ENCODE results near the gene DIPK1A.

DIPK1A gene

GRCh38 chr1:92839442-92839841 lies 121.8 kb downstream of the DIPK1A start:
- DNase-seq (ENCODE audit: low read depth): no peak

- DNase-seq (ENCODE audit: low read depth): no peak
Observed at GRCh38 chr1:92838519-92838918, 122.7 kb downstream of the DIPK1A start.

GRCh38 chr1:92837062-92837461 lies 124.2 kb downstream of the DIPK1A start:
- DNase-seq (ENCODE audit: low read depth): no peak

GRCh38 chr1:92834617-92835016 lies 126.6 kb downstream of the DIPK1A start:
- DNase-seq (ENCODE audit: low read depth): no peak

GRCh38 chr1:92833840-92834239 lies 127.4 kb downstream of the DIPK1A start:
- DNase-seq (ENCODE audit: low read depth): no peak

GRCh38 chr1:92832537-92833114 lies 128.6 kb downstream of the DIPK1A start:
- no peak for DNase-seq (ENCODE audit: low read depth)

GRCh38 chr1:92831762-92832536 lies 129.3 kb downstream of the DIPK1A start, which contains the start of gene RPL5:
RPL5 (plus strand) TSS chr1:92832040; CDS start chr1:92832115, 75 bp downstream.
- DNase-seq (ENCODE audit: low read depth): peak; percentile 83

GRCh38 chr1:92831368-92831761 lies 129.9 kb downstream of the DIPK1A start:
- DNase-seq (ENCODE audit: low read depth): no peak

GRCh38 chr1:92826792-92827191 lies 134.5 kb downstream of the DIPK1A start:
- DNase-seq (ENCODE audit: low read depth): no peak

- DNase-seq (ENCODE audit: low read depth): peak; percentile 46
Observed at GRCh38 chr1:92822879-92823278, 138.4 kb downstream of the DIPK1A start.

GRCh38 chr1:92820551-92820950 lies 140.7 kb downstream of the DIPK1A start:
- DNase-seq (ENCODE audit: low read depth): no peak

GRCh38 chr1:92820024-92820423 lies 141.2 kb downstream of the DIPK1A start:
- no peak for DNase-seq (ENCODE audit: low read depth)

DNA sequence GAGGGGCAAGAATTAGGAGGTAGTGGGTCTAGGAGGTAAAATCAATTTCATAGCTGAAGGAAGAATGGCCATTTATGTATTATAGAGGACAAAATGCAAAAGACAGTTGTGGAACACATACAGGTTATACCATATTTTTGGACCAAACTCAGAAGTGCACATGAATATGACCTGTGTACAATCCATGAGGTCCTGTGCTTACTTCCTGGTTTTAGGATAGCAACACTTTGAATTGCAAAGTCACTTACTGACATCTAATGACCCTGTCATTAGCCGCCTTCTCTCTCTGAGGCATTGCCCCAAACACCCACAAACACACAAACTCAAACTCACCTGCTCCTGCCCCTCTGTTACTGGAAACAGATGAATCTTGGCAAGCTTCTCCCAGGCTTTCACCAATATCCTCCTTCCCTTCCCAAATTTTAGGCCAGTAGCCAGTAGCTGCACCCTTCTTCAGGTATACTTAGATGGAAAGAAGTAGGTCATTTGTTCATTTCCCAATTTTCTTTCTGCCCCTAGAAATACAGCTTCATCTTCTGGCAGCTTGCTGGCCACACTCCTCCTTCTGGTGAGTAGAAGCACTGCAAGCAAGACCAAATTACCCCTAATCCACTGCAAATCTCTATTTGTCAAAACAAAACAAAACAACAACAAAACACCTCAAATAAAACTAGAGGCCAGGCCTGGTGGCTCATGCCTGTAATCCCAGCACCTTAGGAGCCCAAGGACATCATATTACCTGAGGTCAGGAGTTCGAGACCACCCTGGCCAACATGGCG lies 143.1 kb downstream of the DIPK1A start:
- DNase-seq (ENCODE audit: low read depth): no peak

DNA sequence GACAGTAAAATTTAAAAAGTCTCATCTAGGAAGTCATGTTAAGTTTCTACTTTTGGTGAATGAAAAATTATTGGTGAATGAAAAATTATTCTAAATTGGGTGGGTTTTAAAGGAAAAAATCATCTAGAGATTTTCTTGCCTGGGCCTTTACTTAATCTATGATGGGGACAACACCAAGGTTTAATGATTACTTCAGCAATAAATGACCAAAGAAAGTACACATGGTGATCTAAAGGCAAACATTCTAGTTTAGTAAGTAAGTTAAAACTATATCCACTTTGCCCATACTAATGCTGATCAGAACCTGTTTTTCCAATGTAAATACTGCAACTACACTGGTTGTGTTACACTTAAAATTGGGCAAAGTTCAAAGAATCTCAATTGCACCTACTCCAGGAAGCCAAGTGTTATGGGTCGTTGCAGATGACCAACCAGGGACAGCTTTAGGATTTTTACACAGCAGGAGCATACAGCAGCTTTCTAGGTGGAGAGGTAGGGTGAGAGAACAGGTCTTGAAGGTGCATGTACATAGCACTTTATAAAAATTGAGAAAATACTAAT lies 144.0 kb downstream of the DIPK1A start:
- no peak for DNase-seq (ENCODE audit: low read depth)

- DNase-seq (ENCODE audit: low read depth): no peak
Observed at GRCh38 chr1:92816732-92817131, 144.5 kb downstream of the DIPK1A start.

DNA sequence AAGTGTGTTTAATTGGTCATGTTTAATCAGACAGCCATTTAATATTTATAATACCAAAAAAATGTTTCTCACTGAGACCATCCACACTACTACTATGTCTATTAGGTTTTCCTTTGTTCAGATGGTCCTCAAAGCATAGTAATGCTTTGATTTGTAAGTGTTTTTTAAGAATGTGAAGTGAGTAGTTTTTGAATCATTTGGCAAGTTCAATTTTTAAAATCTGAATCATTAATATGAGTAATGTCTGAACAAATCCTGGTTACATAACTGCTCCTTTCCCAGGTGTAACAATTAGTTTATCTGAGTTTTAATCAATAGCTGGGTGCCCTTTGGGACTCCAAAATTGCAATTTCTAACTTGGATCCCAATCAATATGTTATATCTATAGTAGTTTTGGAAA lies 152.9 kb downstream of the DIPK1A start:
- no peak for DNase-seq (ENCODE audit: low read depth)

DNA sequence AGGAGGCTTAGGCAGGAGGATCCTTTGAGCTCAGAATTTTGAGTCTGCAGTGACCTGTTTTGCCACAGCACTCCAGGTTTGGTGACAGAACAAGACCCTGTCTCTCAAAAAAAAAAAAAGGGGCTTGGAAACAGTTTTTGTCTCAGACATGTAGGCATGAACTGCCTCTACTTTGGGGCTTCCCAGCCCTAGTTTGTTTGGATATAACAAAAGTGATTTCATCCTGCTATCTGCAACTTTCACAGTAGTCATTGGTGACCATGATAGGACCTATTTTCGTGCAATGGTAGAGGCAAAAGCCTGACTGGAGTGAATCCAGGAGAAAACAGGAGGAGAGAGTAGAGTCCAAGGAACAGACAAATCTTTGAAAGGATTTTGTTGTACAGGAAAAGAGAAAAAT lies 156.0 kb downstream of the DIPK1A start:
- no peak for DNase-seq (ENCODE audit: low read depth)

GRCh38 chr1:92804721-92805201 lies 156.5 kb downstream of the DIPK1A start:
- peak; percentile 98 for DNase-seq (ENCODE audit: low read depth)

DNA sequence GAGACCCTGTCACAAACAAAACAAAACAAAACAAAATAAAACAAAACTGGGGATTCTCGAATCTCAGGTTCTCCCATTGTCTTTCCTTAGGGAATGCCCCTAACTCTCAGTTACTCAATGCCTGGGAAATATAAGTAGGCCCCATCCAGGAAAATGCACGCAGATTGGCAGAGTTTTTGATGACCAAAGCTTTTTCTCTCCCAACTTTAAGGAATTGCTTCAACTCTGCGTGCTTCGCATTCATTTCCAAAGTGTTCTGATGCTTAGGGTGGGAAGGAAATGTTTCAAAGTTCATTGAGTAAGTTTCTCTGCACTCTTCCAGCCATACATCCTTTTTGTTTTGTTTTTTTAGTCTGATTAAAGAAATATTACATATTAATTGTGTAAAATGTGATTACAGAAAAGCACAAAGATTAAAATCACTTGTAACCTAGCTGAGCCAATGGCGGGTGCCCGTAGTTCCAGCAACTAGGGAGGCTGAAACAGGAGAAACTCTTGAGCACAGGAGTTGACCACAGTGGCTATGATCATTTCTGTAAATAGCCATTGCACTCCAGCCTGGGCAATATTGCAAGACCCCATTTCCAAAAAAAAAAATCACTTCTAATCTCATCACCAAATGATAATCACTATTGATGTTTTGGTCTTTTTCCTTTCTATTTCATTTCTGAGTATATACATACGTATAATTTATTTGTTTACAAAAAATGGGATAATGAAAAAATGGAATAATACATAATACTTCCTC lies 157.9 kb downstream of the DIPK1A start:
- no peak for DNase-seq (ENCODE audit: low read depth)

GRCh38 chr1:92797961-92798360 lies 163.3 kb downstream of the DIPK1A start:
- peak; percentile 76 for DNase-seq (ENCODE audit: low read depth)

DNA sequence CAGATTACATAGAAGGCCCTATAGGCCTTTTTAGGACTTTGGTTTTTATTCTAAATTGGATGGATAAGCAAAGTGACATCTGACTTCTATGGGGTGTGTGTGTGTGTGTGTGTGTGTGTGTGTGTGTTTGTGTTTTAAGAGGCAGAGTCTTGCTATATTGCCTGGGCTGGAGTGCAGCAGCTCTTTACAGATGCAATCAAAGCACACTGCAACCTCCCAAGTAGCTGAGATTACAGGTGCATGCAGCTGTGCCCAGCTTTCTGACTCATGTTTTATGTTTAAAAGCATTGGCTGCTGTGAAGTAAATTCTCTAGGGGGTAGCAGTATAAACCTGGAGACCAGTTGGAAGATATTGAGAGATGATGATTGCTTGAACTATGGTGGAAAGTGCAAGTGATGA lies 164.0 kb downstream of the DIPK1A start:
- DNase-seq (ENCODE audit: low read depth): no peak

DNA sequence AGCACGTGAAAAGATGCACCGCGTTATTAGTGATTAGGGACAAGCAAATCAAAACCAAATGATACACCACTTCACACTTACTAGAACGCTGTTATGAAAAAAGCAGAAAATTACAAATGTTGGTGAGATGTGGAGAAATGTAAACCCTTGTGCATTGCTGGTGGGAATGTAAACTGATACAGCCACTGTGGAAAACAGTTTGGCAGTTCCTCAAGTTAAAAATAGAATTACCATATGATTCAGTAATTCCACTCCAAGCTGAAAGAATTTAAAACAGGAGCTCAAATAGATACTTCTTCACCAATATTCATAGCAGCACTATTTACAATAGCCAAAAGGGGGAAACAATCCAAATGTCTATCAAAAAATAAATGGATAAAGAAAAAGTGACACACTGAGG lies 166.1 kb downstream of the DIPK1A start:
- no peak for DNase-seq (ENCODE audit: low read depth)

Measured in non-pigmented ciliary epithelial cell (primary cell).